Activated T-helper 17 cell treated with anti-CD3 and anti-CD28 coated beads, Interleukin-2, amount 50 U/mL, for 72 hours (primary cell): ENCODE data around the gene GFM2. TPM values are rescaled to one million over a fixed set of nuclear protein-coding genes. Genes with fewer than 3 reads are reported as not detected.
"Not testable (repeated sequence)": the region's sequence is repeated elsewhere in the genome, so short reads cannot be mapped to it uniquely, and the experiment has no call there.

Experiments
- ATAC-seq: fragments of 150-1000 bp; cut with Tn5 transposase; replicated peaks from 2 replicates; pipeline ENCODE4 v1.10.0; 2021; ENCODE audit warnings: mild to moderate bottlenecking, moderate library complexity
- H3K27ac Mint-ChIP-seq: one replicate; pipeline ENCODE4 v1.8.0; 2022; ENCODE audit warnings: mixed read lengths
- H3K27me3 Mint-ChIP-seq: one replicate; pipeline ENCODE4 v1.8.0; 2022; ENCODE audit warnings: mixed read lengths
- H3K36me3 Mint-ChIP-seq: one replicate; pipeline ENCODE4 v1.8.0; 2022; ENCODE audit warnings: low read depth, mild to moderate bottlenecking, mixed read lengths
- H3K4me1 Mint-ChIP-seq: one replicate; pipeline ENCODE4 v1.8.0; 2022; ENCODE audit warnings: mixed read lengths
- H3K4me3 Mint-ChIP-seq: one replicate; pipeline ENCODE4 v1.8.0; 2022; ENCODE audit warnings: mild to moderate bottlenecking, mixed read lengths
- H3K9me3 Mint-ChIP-seq: one replicate; pipeline ENCODE4 v1.8.0; 2022; ENCODE audit warnings: mixed read lengths
- total RNA-seq, 2 donors: library from RNA; stranded (reverse); gene quantifications; one replicate each; pipeline ENCODE4 v1.2.3, GENCODE V29; 2022

The GFM2 gene
- 10 to 100 TPM; 26.7 to 37.8 TPM for total RNA-seq

GRCh38 chr5:74766849-74767578 lies at the start of gene GFM2, which contains the start of gene NSA2:
TSS of gene GFM2 (minus strand) at chr5:74767117. CDS start at chr5:74763742, 3,375 bp downstream.
TSS of gene NSA2 (plus strand) at chr5:74767249. CDS start at chr5:74767361, 112 bp downstream.
- Mint-ChIP-seq H3K27ac (peak within 1 kb of the TSS; percentile 97), H3K27me3 (no peaks in the 10 kb centered on the region), H3K4me1 (peaks cover 12% of the 10 kb centered on the region), H3K36me3 (peaks cover 78% of the 10 kb centered on the region), H3K9me3 (no peaks in the 10 kb centered on the region), H3K4me3 (peak within 1 kb of the TSS; percentile 99)
- ATAC-seq: peak; percentile 87

GRCh38 chr5:74810915-74811314 lies 44.0 kb upstream of the GFM2 start:
- H3K27ac Mint-ChIP-seq: no peak overlapping the region
- H3K27me3 Mint-ChIP-seq: no peaks in the 10 kb centered on the region
- peaks cover 21% of the 10 kb centered on the region for H3K36me3 Mint-ChIP-seq
- no peaks in the 10 kb centered on the region for H3K4me1 Mint-ChIP-seq
- no peak overlapping the region for H3K4me3 Mint-ChIP-seq
- H3K9me3 Mint-ChIP-seq: no peaks in the 10 kb centered on the region
- ATAC-seq: no peak

GRCh38 chr5:74801941-74802340 lies 35.0 kb upstream of the GFM2 start:
- H3K4me1 Mint-ChIP-seq: no peaks in the 10 kb centered on the region

GRCh38 chr5:74801197-74801596 lies 34.3 kb upstream of the GFM2 start:
- Mint-ChIP-seq H3K36me3 (peaks cover 44% of the 10 kb centered on the region), H3K4me1 (no peaks in the 10 kb centered on the region), H3K27ac (no peak overlapping the region), H3K9me3 (no peaks in the 10 kb centered on the region), H3K27me3 (no peaks in the 10 kb centered on the region), H3K4me3 (no peak overlapping the region)
- no peak for ATAC-seq

More at GRCh38 chr5:74801941-74802340, 35.0 kb upstream of the GFM2 start:
- Mint-ChIP-seq H3K9me3 (no peaks in the 10 kb centered on the region), H3K4me3 (no peak overlapping the region), H3K36me3 (peaks cover 37% of the 10 kb centered on the region), H3K27me3 (no peaks in the 10 kb centered on the region), H3K27ac (no peak overlapping the region)
- no peak for ATAC-seq

- no peak for ATAC-seq
- Mint-ChIP-seq H3K27ac (no peak overlapping the region), H3K4me1 (no peaks in the 10 kb centered on the region), H3K4me3 (no peak overlapping the region), H3K36me3 (peaks cover 64% of the 10 kb centered on the region), H3K27me3 (no peaks in the 10 kb centered on the region), H3K9me3 (no peaks in the 10 kb centered on the region)
Observed at GRCh38 chr5:74798977-74799911, 32.3 kb upstream of the GFM2 start.

GRCh38 chr5:74791669-74792068 lies 24.8 kb upstream of the GFM2 start:
- ATAC-seq, H3K27ac Mint-ChIP-seq, H3K9me3 Mint-ChIP-seq, H3K27me3 Mint-ChIP-seq, H3K4me1 Mint-ChIP-seq, H3K4me3 Mint-ChIP-seq: not testable (repeated sequence)
- H3K36me3 Mint-ChIP-seq: peaks cover 66% of the 10 kb centered on the region

- peaks cover 32% of the 10 kb centered on the region for H3K36me3 Mint-ChIP-seq
- H3K4me3 Mint-ChIP-seq: no peak overlapping the region
- H3K9me3 Mint-ChIP-seq: no peaks in the 10 kb centered on the region
- no peaks in the 10 kb centered on the region for H3K27me3 Mint-ChIP-seq
- no peak for ATAC-seq
- H3K27ac Mint-ChIP-seq: no peak overlapping the region
- H3K4me1 Mint-ChIP-seq: no peaks in the 10 kb centered on the region
Observed at GRCh38 chr5:74787424-74787823, 20.5 kb upstream of the GFM2 start.

GRCh38 chr5:74786851-74787250 lies 19.9 kb upstream of the GFM2 start:
- no peak for ATAC-seq
- H3K36me3 Mint-ChIP-seq: peaks cover 29% of the 10 kb centered on the region
- H3K4me1 Mint-ChIP-seq: no peaks in the 10 kb centered on the region
- no peak overlapping the region for H3K4me3 Mint-ChIP-seq
- H3K27ac Mint-ChIP-seq: peak overlapping the region; percentile 66
- H3K27me3 Mint-ChIP-seq: no peaks in the 10 kb centered on the region
- H3K9me3 Mint-ChIP-seq: no peaks in the 10 kb centered on the region

GRCh38 chr5:74778609-74779008 lies 11.7 kb upstream of the GFM2 start:
- H3K9me3 Mint-ChIP-seq: no peaks in the 10 kb centered on the region
- no peaks in the 10 kb centered on the region for H3K4me1 Mint-ChIP-seq
- no peak overlapping the region for H3K4me3 Mint-ChIP-seq
- H3K27ac Mint-ChIP-seq: no peak overlapping the region
- H3K27me3 Mint-ChIP-seq: no peaks in the 10 kb centered on the region
- ATAC-seq: no peak
- H3K36me3 Mint-ChIP-seq: peaks cover 72% of the 10 kb centered on the region

- Mint-ChIP-seq H3K9me3 (no peaks in the 10 kb centered on the region), H3K27me3 (no peaks in the 10 kb centered on the region), H3K36me3 (peaks cover 93% of the 10 kb centered on the region), H3K27ac (no peak overlapping the region), H3K4me1 (no peaks in the 10 kb centered on the region), H3K4me3 (no peak overlapping the region)
- no peak for ATAC-seq
Observed at GRCh38 chr5:74772359-74772758, 5.4 kb upstream of the GFM2 start.

- no peaks in the 10 kb centered on the region for H3K9me3 Mint-ChIP-seq
- ATAC-seq: no peak
- H3K27me3 Mint-ChIP-seq: no peaks in the 10 kb centered on the region
- peaks cover 7% of the 10 kb centered on the region for H3K4me1 Mint-ChIP-seq
- H3K4me3 Mint-ChIP-seq: peak overlapping the region; percentile 99
- peaks cover 78% of the 10 kb centered on the region for H3K36me3 Mint-ChIP-seq
- peak overlapping the region; percentile 97 for H3K27ac Mint-ChIP-seq
Observed at GRCh38 chr5:74767579-74767913, 629 bp upstream of the GFM2 start.

- peak; percentile 20 for ATAC-seq
- Mint-ChIP-seq H3K27ac (peak overlapping the region; percentile 97), H3K9me3 (no peaks in the 10 kb centered on the region), H3K36me3 (peaks cover 78% of the 10 kb centered on the region), H3K4me3 (peak overlapping the region; percentile 99), H3K27me3 (no peaks in the 10 kb centered on the region), H3K4me1 (peaks cover 17% of the 10 kb centered on the region)
Observed at GRCh38 chr5:74766418-74766848, 484 bp downstream of the GFM2 start.

GRCh38 chr5:74765929-74766328 lies 988 bp downstream of the GFM2 start:
- ATAC-seq: no peak
- Mint-ChIP-seq H3K27ac (peak overlapping the region; percentile 97), H3K27me3 (no peaks in the 10 kb centered on the region), H3K4me1 (peaks cover 20% of the 10 kb centered on the region), H3K4me3 (peak overlapping the region; percentile 99), H3K9me3 (no peaks in the 10 kb centered on the region), H3K36me3 (peaks cover 78% of the 10 kb centered on the region)

- Mint-ChIP-seq H3K36me3 (peaks cover 78% of the 10 kb centered on the region), H3K4me1 (peaks cover 25% of the 10 kb centered on the region), H3K9me3 (no peaks in the 10 kb centered on the region), H3K27me3 (no peaks in the 10 kb centered on the region), H3K4me3 (peak overlapping the region; percentile 99), H3K27ac (peak overlapping the region; percentile 29)
- ATAC-seq: no peak
Observed at GRCh38 chr5:74765201-74765600, 1.7 kb downstream of the GFM2 start.

GRCh38 chr5:74763504-74763903 lies 3.4 kb downstream of the GFM2 start:
- ATAC-seq: no peak
- Mint-ChIP-seq H3K4me3 (no peak overlapping the region), H3K4me1 (peaks cover 25% of the 10 kb centered on the region), H3K27me3 (no peaks in the 10 kb centered on the region), H3K27ac (no peak overlapping the region), H3K9me3 (no peaks in the 10 kb centered on the region), H3K36me3 (peaks cover 77% of the 10 kb centered on the region)
